ENCODE data around the gene TTPAL. TPM values are rescaled to one million over a fixed set of nuclear protein-coding genes. Genes with fewer than 3 reads are reported as not detected.

TTPAL gene
- total RNA-seq, 1 experiment from 2014 or later = 21.1 TPM

DNA sequence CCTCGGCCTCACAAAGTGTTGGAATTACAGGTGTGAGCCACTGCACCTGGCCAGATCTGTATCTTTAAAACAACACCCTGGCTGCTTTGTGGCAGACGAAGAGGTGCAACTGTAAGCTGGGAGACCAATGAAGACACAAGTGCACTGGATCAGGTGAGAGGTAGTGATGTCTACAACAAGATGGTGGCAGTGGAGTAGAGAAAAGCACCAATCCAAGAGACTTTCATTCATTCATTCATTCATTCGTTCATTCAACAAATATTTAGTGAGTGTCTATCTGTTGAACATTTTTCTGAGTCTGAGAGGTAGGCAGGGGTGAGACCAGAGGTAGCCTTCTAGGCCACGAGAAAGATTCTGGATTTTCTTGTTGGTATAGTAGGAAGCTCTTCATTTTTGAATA, 36.9 kb upstream of the TTPAL start:
- no peaks in the 10 kb centered on the region for H3K79me2 ChIP-seq (ENCODE audit: insufficient read depth, low read length)
- H3K18ac ChIP-seq (ENCODE audit: insufficient read length, low read depth, low read length) = no peak overlapping the region
- H3K4me1 Mint-ChIP-seq = no peaks in the 10 kb centered on the region
- no peak overlapping the region for H4K91ac ChIP-seq (ENCODE audit: insufficient read length, low read depth, low read length)
- H4K20me1 ChIP-seq (ENCODE audit: control insufficient read depth, insufficient read depth, insufficient read length) = no peaks in the 10 kb centered on the region
- no peak overlapping the region for H2AK5ac ChIP-seq (ENCODE audit: insufficient read length, low read length)
- no peak overlapping the region for H3K14ac ChIP-seq (ENCODE audit: insufficient read depth, low read length)
- H3K9ac ChIP-seq (ENCODE audit: extremely low read depth, insufficient read length, low read length) = no peak overlapping the region
- H4K8ac ChIP-seq (replicated peaks; ENCODE audit: insufficient read length, low read depth, low read length) = no peak overlapping the region
- H3K79me1 ChIP-seq (ENCODE audit: insufficient read depth, low read depth, low read length, poor library complexity, severe bottlenecking) = no peaks in the 10 kb centered on the region
- H2BK12ac ChIP-seq (ENCODE audit: insufficient read length, low read depth, low read length) = no peak overlapping the region
- H3K4me3 Mint-ChIP-seq = no peak overlapping the region
- no peak overlapping the region for H4K5ac ChIP-seq (ENCODE audit: insufficient read length, low read depth, low read length)
- no peak overlapping the region for H2BK120ac ChIP-seq (ENCODE audit: low read depth, low read length, poor library complexity, severe bottlenecking)
- H3K27ac ChIP-seq (ENCODE audit: insufficient read length, low read depth, low read length) = no peak overlapping the region
- H3K36me3 Mint-ChIP-seq (ENCODE audit: insufficient read depth in 1 of 3, low read depth in 3 of 3) = no peaks in the 10 kb centered on the region
- no peak overlapping the region for H2BK5ac ChIP-seq (ENCODE audit: insufficient read length, low read length)
- peaks cover 4% of the 10 kb centered on the region; the same call in 1 of the 2 replicates for H3K27me3 Mint-ChIP-seq (ENCODE audit: low read depth)
- H3K23me2 ChIP-seq (ENCODE audit: insufficient read length, low read depth, low read length, poor library complexity, severe bottlenecking) = no peaks in the 10 kb centered on the region
- WGBS (ENCODE audit: extremely low coverage, insufficient read length, low lambda C conversion rate) = no CpG with 5 or more reads among the region's 4 CpGs
- no peak overlapping the region for H3K4me2 ChIP-seq (ENCODE audit: insufficient read depth, insufficient read length, low read length)
- DNase-seq = no peak
- no peak overlapping the region for H3T11ph ChIP-seq (ENCODE audit: low read length)
- no peak overlapping the region for H3K23ac ChIP-seq (ENCODE audit: insufficient read length, low read depth, low read length)
- H3K4ac ChIP-seq (ENCODE audit: low read depth, low read length) = no peak overlapping the region
- no peak overlapping the region for H2BK20ac ChIP-seq (ENCODE audit: low read depth, low read length, poor library complexity, severe bottlenecking)
- no peak for TF ChIP-seq CTCF (conservative IDR thresholded peaks at IDR 0.05)
- no peaks in the 10 kb centered on the region for H3K27me3 ChIP-seq (ENCODE audit: insufficient read depth, low read length)
- H3K4me1 ChIP-seq (ENCODE audit: insufficient read depth, low read length) = no peaks in the 10 kb centered on the region
- H2AFZ ChIP-seq (ENCODE audit: low read length) = no peak overlapping the region
- no peak overlapping the region for H3K56ac ChIP-seq (ENCODE audit: insufficient read length, low read depth, low read length)
- no peaks in the 10 kb centered on the region for H3K9me3 Mint-ChIP-seq
- no peak overlapping the region for H3K27ac Mint-ChIP-seq
- no peak overlapping the region for H2BK15ac ChIP-seq (ENCODE audit: low read depth, low read length)
- no peaks in the 10 kb centered on the region for H3K9me3 ChIP-seq (ENCODE audit: control insufficient read depth, low read depth, low read length)

Data from H9 (cell line).